Measurements from ENCODE around the gene JUND. TPM values are rescaled to one million over a fixed set of nuclear protein-coding genes. Genes with fewer than 3 reads are reported as not detected.

Gene JUND
- total RNA-seq, 1 experiment from 2014 or later: 151 TPM

DNA sequence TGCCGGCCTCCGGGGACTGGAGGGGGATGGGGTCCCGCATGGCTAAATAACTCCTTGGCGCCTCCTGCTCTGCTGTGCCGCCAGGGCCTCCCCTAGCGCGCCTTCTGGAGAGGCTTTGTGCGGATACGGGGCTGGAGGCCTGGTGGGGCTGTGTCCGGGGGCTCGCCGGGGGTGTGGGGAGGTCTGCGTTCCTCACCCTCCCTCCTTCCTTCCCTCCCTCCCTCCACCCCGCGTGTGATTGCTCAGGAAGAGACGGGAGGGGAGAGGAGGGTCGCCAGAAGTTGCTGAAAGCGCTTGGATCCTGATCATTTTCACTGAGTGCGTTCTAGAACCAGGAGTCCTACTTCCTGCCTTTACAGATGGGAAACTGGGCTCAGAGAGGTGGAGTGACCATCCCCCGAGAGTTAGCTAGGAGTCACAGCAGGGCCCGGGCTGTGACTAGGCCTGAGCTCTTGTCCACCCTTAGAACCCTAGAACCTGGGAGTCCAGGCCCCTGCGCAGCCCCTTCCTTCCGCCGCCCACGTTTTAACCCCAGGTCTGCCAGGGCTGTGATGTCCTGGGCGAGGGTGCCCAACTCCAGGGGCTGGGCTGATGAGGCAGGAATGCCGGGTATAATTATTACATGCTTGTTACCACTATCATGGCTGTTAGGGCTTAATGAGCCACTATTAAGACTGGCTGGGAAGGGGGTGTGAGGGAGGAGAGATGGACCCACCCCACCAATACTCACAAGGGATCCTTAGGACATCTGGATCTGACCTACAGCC, 782 bp upstream of the JUND start:
- H3K4me3 ChIP-seq (ENCODE audit: low read length): peak overlapping the region; percentile 74
- ATAC-seq (peak; percentile 44), DNase-seq (peak; percentile 39)
- H2AFZ ChIP-seq (ENCODE audit: low read length): peak overlapping the region; percentile 75
- H3K4me1 ChIP-seq (ENCODE audit: insufficient read depth, low read length): peaks cover 18% of the 10 kb centered on the region
- POLR2A ChIA-PET (ENCODE audit: unreplicated experiment): interaction anchor here (0.5 to 3.8 kb wide), 16 partner anchors 10 to 423 kb away, joined by 3 to 47 read pairs (median 5); partner anchors contain the start of genes LSM4 and RAB3A
- TF ChIP-seq EZH2phosphoT487 (IDR thresholded peaks at IDR 0.05; ENCODE audit: borderline replicate concordance, low read length) (no peak), EZH2 (IDR thresholded peaks at IDR 0.05; ENCODE audit: low read length, unreplicated experiment) (no peak), CTCF (conservative IDR thresholded peaks at IDR 0.05; ENCODE audit: low read depth, low read length) (no peak)
- TSS peak; percentile 90 for BruUV-seq (replicated peaks)
- H3K9me2 ChIP-seq (replicated peaks; ENCODE audit: low read length): no peaks in the 10 kb centered on the region
- H3K9me3 ChIP-seq (ENCODE audit: low read length): no peaks in the 10 kb centered on the region
- H3F3A ChIP-seq (ENCODE audit: low read length, unreplicated experiment): no peaks in the 10 kb centered on the region
- H3K4me2 ChIP-seq (ENCODE audit: low read length): peak overlapping the region; percentile 98
- no peaks in the 10 kb centered on the region for H3K27me3 ChIP-seq (ENCODE audit: low read length)
- peaks cover 29% of the 10 kb centered on the region for H3K79me2 ChIP-seq (ENCODE audit: low read length)
- H3K9ac ChIP-seq (ENCODE audit: low read length): peak overlapping the region; percentile 93
- CTCF ChIA-PET: interaction anchor here (0.6 to 1.1 kb wide), 3 partner anchors 11 to 90 kb away, joined by 4 to 9 read pairs (median 4); no protein-coding TSS in a partner anchor
- H3K27ac ChIP-seq (ENCODE audit: low read length): peak overlapping the region; percentile 99
- intact Hi-C loops (cut with micrococcal nuclease): no loop called here
- H3K36me3 ChIP-seq (ENCODE audit: low read depth, low read length): no peaks in the 10 kb centered on the region
- peaks cover 13% of the 10 kb centered on the region for H4K20me1 ChIP-seq (ENCODE audit: low read length)

GRCh38 chr19:18280247-18281081, 958 bp downstream of the JUND start:
- DNase-seq: peak; percentile 72
- ChIA-PET CTCF (interaction anchor here (0.5 to 1.6 kb wide), 9 partner anchors 12 to 421 kb away, joined by 3 to 64 read pairs (median 4); partner anchors contain the start of gene LSM4), POLR2A (ENCODE audit: unreplicated experiment) (interaction anchor here (0.5 to 3.8 kb wide), 7 partner anchors 13 to 998 kb away, joined by 4 to 47 read pairs (median 15); partner anchors contain the start of gene LSM4)
- Histone ChIP-seq H3K9me3 (ENCODE audit: low read length) (no peaks in the 10 kb centered on the region), H3K27ac (ENCODE audit: low read length) (peak overlapping the region; percentile 58), H3K9me2 (replicated peaks; ENCODE audit: low read length) (no peaks in the 10 kb centered on the region), H3K4me2 (ENCODE audit: low read length) (peak overlapping the region; percentile 95), H3K27me3 (ENCODE audit: low read length) (no peaks in the 10 kb centered on the region), H3K4me3 (ENCODE audit: low read length) (peak overlapping the region; percentile 89), H3K79me2 (ENCODE audit: low read length) (peaks cover 29% of the 10 kb centered on the region), H3K9ac (ENCODE audit: low read length) (peak overlapping the region; percentile 79), H4K20me1 (ENCODE audit: low read length) (peaks cover 13% of the 10 kb centered on the region), H2AFZ (ENCODE audit: low read length) (0 out of 2 replicates have a peak overlapping the region, but pooled peaks have one; percentile 48), H3K36me3 (ENCODE audit: low read depth, low read length) (no peaks in the 10 kb centered on the region), H3F3A (ENCODE audit: low read length, unreplicated experiment) (no peaks in the 10 kb centered on the region), H3K4me1 (ENCODE audit: insufficient read depth, low read length) (peaks cover 21% of the 10 kb centered on the region)
- intact Hi-C loops (cut with micrococcal nuclease): no loop called here
- ATAC-seq: peak; percentile 11
- TF ChIP-seq CTCF (conservative IDR thresholded peaks at IDR 0.05; ENCODE audit: low read depth, low read length) (no peak), EZH2phosphoT487 (IDR thresholded peaks at IDR 0.05; ENCODE audit: borderline replicate concordance, low read length) (no peak), EZH2 (IDR thresholded peaks at IDR 0.05; ENCODE audit: low read length, unreplicated experiment) (no peak)
- no TSS peak for BruUV-seq (replicated peaks)

Data from PC-3 (cell line).